B cell (primary cell): ENCODE data around the gene SPA17. TPM values are rescaled to one million over a fixed set of nuclear protein-coding genes. Genes with fewer than 3 reads are reported as not detected.

Experiments
- ATAC-seq: fragments of 200-7000 bp; cut with Tn5 transposase; one replicate; pipeline ENCODE4 v1.10.0; 2021; ENCODE audit warnings: low read depth, mild to moderate bottlenecking, moderate number of reproducible peaks, moderate library complexity
- CTCF ChIA-PET: fragments of 350-600 bp; sonication (Branson Sonifier 250); formaldehyde crosslinking; loops from one replicate; lab custom pipeline; 2021; ENCODE audit warnings: antibody characterized with exemption, inconsistent platforms; lab: Charles Lee
- POLR2A ChIA-PET: fragments of 350-600 bp; sonication (Branson Sonifier 250); formaldehyde crosslinking; loops from one replicate; lab custom pipeline; 2021; ENCODE audit warnings: antibody characterized with exemption; lab: Charles Lee
- DNase-seq: peaks from one replicate; pipeline ENCODE4 v3.0.0; 2013
- H2AFZ ChIP-seq: 2 replicates; pipeline ENCODE4 v1.6.1; 2012; ENCODE audit warnings: mild to moderate bottlenecking, low read depth, low read length; ENCODE audit not compliant: insufficient read depth, poor library complexity, severe bottlenecking
- H3K27ac ChIP-seq, 2 donors: 1 replicate in 1 of 2; 2 replicates in 1 of 2; pipeline ENCODE4 v1.5.1; 2012 to 2013; ENCODE audit warnings: low read length in 2 of 2, mild to moderate bottlenecking in 2 of 2, moderate library complexity in 1 of 2
- H3K27me3 ChIP-seq, 4 experiments: fragments of 200-600 bp in 1 of 4; sonication (generic) in 1 of 4; replicated peaks in 1 of 4; 1 replicate in 2 of 4; 2 replicates in 2 of 4; pipeline versions ENCODE4 v1.6.1 to v1.7.0; 2013 to 2016; ENCODE audit warnings: low read length in 3 of 4, mild to moderate bottlenecking in 2 of 4, mixed read lengths in 1 of 4, moderate library complexity in 1 of 4; ENCODE audit not compliant: insufficient read depth in 4 of 4, control insufficient read depth in 3 of 4; ENCODE audit errors: control extremely low read depth in 1 of 4
- H3K36me3 ChIP-seq, 2 experiments: replicated peaks in 1 of 2; 1 replicate in 1 of 2; 2 replicates in 1 of 2; pipeline versions ENCODE4 v1.6.1 to v1.7.1; 2013; ENCODE audit warnings: low read length in 1 of 2; ENCODE audit not compliant: insufficient read depth in 2 of 2, control insufficient read depth in 1 of 2; ENCODE audit errors: control extremely low read depth in 1 of 2, extremely low read depth in 1 of 2
- H3K4me1 ChIP-seq, 2 donors: fragments of 200-600 bp in 1 of 2; sonication (generic) in 1 of 2; 1 replicate in 1 of 2; 2 replicates in 1 of 2; pipeline versions ENCODE4 v1.5.1 to v1.6.1; 2013 to 2017; ENCODE audit warnings: low read length in 2 of 2; ENCODE audit not compliant: control insufficient read depth in 2 of 2, insufficient read depth in 2 of 2
- H3K4me2 ChIP-seq: replicated peaks from 2 replicates; pipeline ENCODE3; 2012; ENCODE audit warnings: mild to moderate bottlenecking, low read depth, low read length; ENCODE audit not compliant: poor library complexity, severe bottlenecking
- H3K4me3 ChIP-seq, 5 experiments: fragments of 200-600 bp in 1 of 5; sonication (generic) in 1 of 5; 1 replicate in 3 of 5; 2 replicates in 2 of 5; pipeline versions ENCODE4 v1.5.1 to v1.7.0; 2011 to 2016; ENCODE audit warnings: low read length in 4 of 5, mild to moderate bottlenecking in 4 of 5, low read depth in 2 of 5, control low read depth in 1 of 5, moderate library complexity in 1 of 5; ENCODE audit not compliant: insufficient read depth in 1 of 5; ENCODE audit errors: control extremely low read depth in 1 of 5, extremely low read depth in 1 of 5
- H3K79me2 ChIP-seq: fragments of 200-600 bp; sonication (generic); one replicate; pipeline ENCODE4 v1.6.0; 2016; ENCODE audit warnings: low read length; ENCODE audit not compliant: control insufficient read depth, insufficient read depth
- H3K9ac ChIP-seq: fragments of 200-600 bp; sonication (generic); 2 replicates; pipeline ENCODE4 v1.6.1; 2017; ENCODE audit warnings: mild to moderate bottlenecking, low read length, moderate library complexity
- H3K9me3 ChIP-seq, 3 donors: one replicate each; pipeline versions ENCODE4 v1.6.1 to v1.7.1; 2013; ENCODE audit warnings: low read length in 2 of 3; ENCODE audit not compliant: control insufficient read depth in 2 of 3, insufficient read depth in 1 of 3; ENCODE audit errors: control extremely low read depth in 1 of 3
- H4K20me1 ChIP-seq: 2 replicates; pipeline ENCODE4 v1.6.0; 2012; ENCODE audit warnings: mild to moderate bottlenecking, low read length; ENCODE audit not compliant: insufficient read depth, control insufficient read depth, poor library complexity, severe bottlenecking
- H3K27ac Mint-ChIP-seq: one replicate; pipeline ENCODE4 v1.8.0; 2021; ENCODE audit warnings: mixed read lengths
- H3K27me3 Mint-ChIP-seq: one replicate; pipeline ENCODE4 v1.8.0; 2021; ENCODE audit warnings: mixed read lengths
- H3K4me1 Mint-ChIP-seq: one replicate; pipeline ENCODE4 v1.8.0; 2021; ENCODE audit warnings: mixed read lengths
- H3K4me3 Mint-ChIP-seq: one replicate; pipeline ENCODE4 v1.8.0; 2021; ENCODE audit warnings: mixed read lengths
- H3K9me3 Mint-ChIP-seq: one replicate; pipeline ENCODE4 v1.8.0; 2022; ENCODE audit warnings: mixed read lengths; ENCODE audit not compliant: insufficient read depth
- EZH2 ChIP-seq: IDR thresholded peaks from 2 replicates; pipeline ENCODE4 v1.6.1; 2012; ENCODE audit warnings: borderline replicate concordance, low read depth, mild to moderate bottlenecking, moderate library complexity, low read length; ENCODE audit not compliant: insufficient read depth, poor library complexity, severe bottlenecking
- WGBS: methylation state at CpG from one replicate; pipeline ENCODE4 v1.1.5; 2013; ENCODE audit warnings: missing lambda C conversion rate; ENCODE audit not compliant: insufficient coverage; 5-methylcytosine and 5-hydroxymethylcytosine counted together
- intact Hi-C: fragments of 100-400 bp; cut with micrococcal nuclease; formaldehyde crosslinking; loops from one replicate; pipeline ENCODE4 v1.10.0; 2022
- polyA plus RNA-seq: library from polyadenylated mRNA; depleted of rRNA; stranded (reverse); fragments of >200 nt; gene quantifications from 2 replicates; pipeline ENCODE4 v1.2.3, GENCODE V29; 2012
- total RNA-seq, 2 donors: library from RNA; stranded (reverse); fragments of 120-200 nt in 1 of 2; gene quantifications; 1 replicate in 1 of 2; 2 replicates in 1 of 2; pipeline versions ENCODE4 v1.2.3 to v1.2.4, GENCODE V29; 2013 to 2022
- TF ChIP-seq, protein P1 (sequence below): fragments of 200-600 bp; IDR thresholded peaks from one replicate; pipeline ENCODE4 v1.8.0; 2022; ENCODE audit warnings: antibody characterized with exemption, mild to moderate bottlenecking

Gene SPA17
- total and polyA plus RNA-seq, 2 donors (not counting 1 experiment from before 2014, with no cell fraction given), result 0.21 to 0.76 TPM

DNA sequence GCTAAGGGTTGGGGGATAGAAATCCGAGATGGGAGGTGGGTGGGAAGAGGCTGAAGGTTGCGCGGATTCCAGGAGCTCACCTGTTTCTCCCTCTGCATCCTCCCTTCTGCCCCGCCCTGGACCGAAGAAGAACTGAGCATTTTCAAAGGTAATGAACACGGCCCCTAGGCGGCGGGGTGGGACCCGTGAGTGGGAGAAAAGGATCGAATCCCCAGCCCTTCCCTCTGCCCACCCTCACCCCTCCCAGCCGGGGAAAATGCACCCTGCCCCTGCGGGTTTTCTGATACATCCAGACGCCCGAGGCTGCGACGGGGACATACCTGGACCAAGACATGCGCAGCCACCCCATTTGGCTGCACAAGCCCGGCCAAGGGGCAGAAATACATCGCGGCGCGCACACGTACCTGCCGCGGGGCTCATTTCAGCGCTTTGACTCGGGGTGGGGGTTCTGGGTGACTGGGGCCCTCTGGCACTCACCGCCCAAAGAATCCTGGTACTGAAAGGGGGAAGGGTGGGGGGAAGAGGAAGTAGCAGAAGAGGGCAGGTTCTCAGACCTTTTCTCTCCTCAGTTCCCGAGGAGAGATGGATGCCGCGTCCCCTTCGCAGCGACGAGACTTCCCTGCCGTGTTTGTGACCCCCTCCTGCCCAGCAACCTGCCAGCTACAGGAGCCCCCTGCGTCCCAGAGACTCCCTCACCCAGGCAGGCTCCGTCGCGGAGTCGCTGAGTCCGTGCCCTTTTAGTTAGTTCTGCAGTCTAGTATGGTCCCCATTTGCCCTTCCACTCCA lies 72.3 kb downstream of the SPA17 start:
- Mint-ChIP-seq H3K27ac (peak overlapping the region; percentile 97), H3K4me3 (peak overlapping the region; percentile 99), H3K27me3 (no peaks in the 10 kb centered on the region), H3K9me3 (no peaks in the 10 kb centered on the region), H3K4me1 (peaks cover 35% of the 10 kb centered on the region)
- Histone ChIP-seq H3K9me3 (no peaks in the 10 kb centered on the region), H3K4me3 (peak overlapping the region; percentile 62 to 97 (median 83)), H3K79me2 (peaks cover 5% of the 10 kb centered on the region), H2AFZ (peak overlapping the region; percentile 93), H3K27ac (peak overlapping the region; percentile 43 to 59), H3K9ac (peak overlapping the region; percentile 79), H3K4me1 (peaks cover 24 to 42% of the 10 kb centered on the region in 2 donors), H3K4me2 (peak overlapping the region; percentile 97), H3K36me3 (no peaks in the 10 kb centered on the region), H4K20me1 (no peaks in the 10 kb centered on the region), H3K27me3 (peaks cover 0 to 10% (median 0%) of the 10 kb centered on the region in 4 experiments)
- DNase-seq (no peak), ATAC-seq (peak; percentile 38)
- ChIA-PET CTCF (interaction anchor here (0.8 to 9.8 kb wide), 20 partner anchors 10 to 130 kb away, joined by 3 to 153 read pairs (median 5); partner anchors contain the start of genes ESAM, SIAE, SPA17 and TBRG1), POLR2A (interaction anchor here (0.7 to 2.1 kb wide), 6 partner anchors 12 to 72 kb away, joined by 4 to 9 read pairs (median 6); partner anchors contain the start of genes ESAM, MSANTD2, SIAE and SPA17)
- intact Hi-C loops, result loop anchor here (1.0 to 5.0 kb wide), 6 partner anchors 17 to 1005 kb away; partner anchors contain the start of genes CCDC15, MSANTD2, SIAE and SPA17
- TF ChIP-seq, protein P1, sequence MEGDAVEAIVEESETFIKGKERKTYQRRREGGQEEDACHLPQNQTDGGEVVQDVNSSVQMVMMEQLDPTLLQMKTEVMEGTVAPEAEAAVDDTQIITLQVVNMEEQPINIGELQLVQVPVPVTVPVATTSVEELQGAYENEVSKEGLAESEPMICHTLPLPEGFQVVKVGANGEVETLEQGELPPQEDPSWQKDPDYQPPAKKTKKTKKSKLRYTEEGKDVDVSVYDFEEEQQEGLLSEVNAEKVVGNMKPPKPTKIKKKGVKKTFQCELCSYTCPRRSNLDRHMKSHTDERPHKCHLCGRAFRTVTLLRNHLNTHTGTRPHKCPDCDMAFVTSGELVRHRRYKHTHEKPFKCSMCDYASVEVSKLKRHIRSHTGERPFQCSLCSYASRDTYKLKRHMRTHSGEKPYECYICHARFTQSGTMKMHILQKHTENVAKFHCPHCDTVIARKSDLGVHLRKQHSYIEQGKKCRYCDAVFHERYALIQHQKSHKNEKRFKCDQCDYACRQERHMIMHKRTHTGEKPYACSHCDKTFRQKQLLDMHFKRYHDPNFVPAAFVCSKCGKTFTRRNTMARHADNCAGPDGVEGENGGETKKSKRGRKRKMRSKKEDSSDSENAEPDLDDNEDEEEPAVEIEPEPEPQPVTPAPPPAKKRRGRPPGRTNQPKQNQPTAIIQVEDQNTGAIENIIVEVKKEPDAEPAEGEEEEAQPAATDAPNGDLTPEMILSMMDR, result no peak
- no peak for TF ChIP-seq EZH2
- under 1% methylated on average over 34 of the region's 41 CpGs for WGBS
